ENCODE data around the gene NCOA7. TPM values are rescaled to one million over a fixed set of nuclear protein-coding genes. Genes with fewer than 3 reads are reported as not detected.

Gene NCOA7
- total RNA-seq, 6 experiments from 2014 or later: 11.4 to 71.8 (median 23.0) TPM

- no peak for TF ChIP-seq POLR2A (IDR thresholded peaks at IDR 0.05)
- no peak for TF ChIP-seq CTCF (IDR thresholded peaks at IDR 0.05)
- intact Hi-C loops (cut with DNase I): no loop called here
- no peak for ATAC-seq
- Histone ChIP-seq H3K27ac (no peak overlapping the region), H3K27me3 (no peaks in the 10 kb centered on the region), H3K9me3 (no peaks in the 10 kb centered on the region), H3K36me3 (no peaks in the 10 kb centered on the region), H3K4me1 (peaks cover 0 to 18% (median 3%) of the 10 kb centered on the region in 4 donors), H3K4me3 (no peak overlapping the region)
- DNase-seq: no peak
- 88% methylated on average over 2 of the region's 2 CpGs for WGBS (ENCODE audit: insufficient coverage, low coverage, low lambda C conversion rate, missing lambda C conversion rate)
Measured at GRCh38 chr6:125743604-125744003, 47.2 kb upstream of the NCOA7 start.

DNA sequence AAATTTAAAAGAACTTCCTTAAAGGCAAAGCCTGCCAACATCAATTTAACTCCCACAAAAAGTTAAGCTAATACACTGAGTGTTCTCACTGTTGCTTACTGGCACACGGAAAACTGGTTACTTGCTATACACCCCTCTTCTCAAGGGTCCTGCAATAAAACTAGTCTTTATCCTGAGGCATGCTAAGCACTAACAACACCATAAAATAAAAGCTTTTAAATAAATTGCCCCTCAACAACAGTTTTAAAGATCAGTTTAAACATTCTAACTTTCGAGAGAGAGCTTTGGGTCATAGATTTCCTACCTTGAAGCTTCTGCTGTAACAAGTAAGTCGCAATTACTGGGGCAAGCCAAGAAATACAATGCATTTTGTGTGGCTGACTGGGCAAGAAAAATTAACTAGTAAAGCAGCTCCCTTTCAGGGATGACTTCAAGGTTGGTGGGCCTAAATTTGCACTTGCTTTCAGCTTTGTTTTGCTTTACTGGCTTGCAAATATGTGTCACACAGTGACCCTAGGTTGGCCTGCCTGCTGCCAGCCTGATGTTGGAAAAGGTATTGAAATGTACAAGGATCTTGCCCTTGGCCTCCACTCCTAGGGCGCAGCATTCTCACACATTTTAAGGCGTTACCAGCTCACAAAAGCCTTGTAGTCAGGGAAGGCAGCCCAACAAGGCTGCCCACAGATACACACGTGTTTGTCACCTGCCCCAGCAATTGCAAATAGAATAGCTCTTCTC, 45.3 kb upstream of the NCOA7 start:
- DNase-seq (peak in 1 of 3 donors; percentile 52), ATAC-seq (no peak)
- Histone ChIP-seq H3K36me3 (no peaks in the 10 kb centered on the region), H3K4me3 (no peak overlapping the region), H3K27me3 (no peaks in the 10 kb centered on the region), H3K4me1 (peaks cover 0 to 21% (median 3%) of the 10 kb centered on the region in 4 donors), H3K27ac (peak overlapping the region in 2 of 3 donors; percentile 94 to 97), H3K9me3 (no peaks in the 10 kb centered on the region)
- intact Hi-C loops (cut with DNase I): no loop called here
- WGBS (ENCODE audit: insufficient coverage, low coverage, low lambda C conversion rate, missing lambda C conversion rate): 58% methylated on average over 5 of the region's 6 CpGs
- TF ChIP-seq CTCF (IDR thresholded peaks at IDR 0.05): no peak
- no peak for TF ChIP-seq POLR2A (IDR thresholded peaks at IDR 0.05)

DNA sequence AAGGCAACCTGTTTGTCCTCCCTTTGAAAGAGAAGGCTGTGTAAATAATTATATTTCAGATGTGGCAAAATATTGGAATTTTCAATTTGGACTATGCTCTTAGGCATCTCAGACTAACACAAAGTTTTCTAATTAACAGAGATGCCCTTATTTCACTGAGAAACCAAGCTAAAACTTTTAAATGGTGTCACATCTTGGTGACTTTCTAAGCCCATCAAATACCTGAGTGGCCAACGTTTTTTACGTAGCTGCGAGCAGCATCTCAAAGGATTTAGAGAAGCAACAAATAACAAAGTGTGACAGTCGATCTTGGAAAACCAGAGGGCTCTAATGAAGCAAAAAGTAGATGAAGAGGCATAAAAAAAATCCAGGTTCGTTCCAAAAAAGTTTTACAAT, 44.7 kb upstream of the NCOA7 start:
- Histone ChIP-seq H3K27ac (peak overlapping the region in 2 of 3 donors; percentile 94 to 97), H3K4me3 (peak overlapping the region in 2 of 3 donors; percentile 75 to 78), H3K9me3 (no peaks in the 10 kb centered on the region), H3K36me3 (no peaks in the 10 kb centered on the region), H3K4me1 (peaks cover 0 to 27% (median 3%) of the 10 kb centered on the region in 4 donors), H3K27me3 (no peaks in the 10 kb centered on the region)
- no peak for DNase-seq
- ATAC-seq: no peak
- WGBS (ENCODE audit: insufficient coverage, low coverage, low lambda C conversion rate, missing lambda C conversion rate): 31% methylated on average over 5 of the region's 5 CpGs
- intact Hi-C loops (cut with DNase I): no loop called here
- no peak for TF ChIP-seq CTCF (IDR thresholded peaks at IDR 0.05)
- no peak for TF ChIP-seq POLR2A (IDR thresholded peaks at IDR 0.05)

DNA sequence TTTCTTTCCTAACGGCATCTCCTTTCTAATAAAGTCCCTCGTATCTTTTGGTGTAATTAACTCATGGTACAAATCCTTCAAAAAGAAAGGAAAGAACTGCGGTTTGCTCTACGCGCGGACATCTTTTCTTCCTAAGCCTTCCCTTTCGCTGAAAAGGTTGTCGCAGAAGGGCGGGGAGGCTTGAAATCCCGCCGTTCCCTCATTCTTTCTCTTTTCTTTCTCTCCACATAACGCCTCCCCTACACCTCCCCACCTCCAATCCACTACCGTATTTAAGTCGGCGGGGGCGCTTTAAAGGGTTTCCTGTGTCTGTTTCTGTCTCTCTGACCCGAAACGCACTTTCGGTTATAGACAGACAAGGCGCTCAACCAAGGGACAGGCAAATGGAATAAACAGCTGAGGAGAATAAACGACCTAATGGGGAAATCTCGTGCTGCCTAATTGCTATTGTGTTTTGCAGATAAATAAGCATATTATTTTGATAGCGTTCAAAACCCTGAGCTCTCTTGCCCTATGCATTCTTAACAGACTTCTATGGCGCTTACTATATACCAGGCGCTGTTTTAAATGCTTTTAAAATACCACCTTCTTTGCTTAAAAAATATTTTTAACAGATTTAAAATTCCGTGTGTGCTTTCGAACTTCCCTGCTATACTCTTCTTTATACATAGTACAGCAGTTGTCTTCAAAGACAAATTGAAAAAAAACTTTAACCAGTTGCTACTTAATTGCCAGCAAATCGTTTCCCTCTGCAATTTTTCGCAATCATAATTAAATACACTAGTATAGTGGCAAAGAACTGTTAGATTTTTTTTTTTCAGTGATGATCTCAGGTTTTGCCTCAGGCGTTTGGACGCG, 43.8 kb upstream of the NCOA7 start:
- Histone ChIP-seq H3K27ac (peak overlapping the region; percentile 85 to 97 (median 94)), H3K36me3 (no peaks in the 10 kb centered on the region), H3K9me3 (no peaks in the 10 kb centered on the region), H3K27me3 (no peaks in the 10 kb centered on the region), H3K4me3 (peak overlapping the region; percentile 68 to 78 (median 75)), H3K4me1 (peaks cover 0 to 31% (median 2%) of the 10 kb centered on the region in 4 donors)
- ATAC-seq (peak; percentile 43 to 61 (median 52)), DNase-seq (peak; percentile 64 to 89 (median 85))
- peak in 2 of 4 donors; percentile 13 to 18 for TF ChIP-seq CTCF (IDR thresholded peaks at IDR 0.05)
- TF ChIP-seq POLR2A (IDR thresholded peaks at IDR 0.05): peak; percentile 69
- under 1% methylated on average over 32 of the region's 32 CpGs for WGBS (ENCODE audit: insufficient coverage, low coverage, low lambda C conversion rate, missing lambda C conversion rate)
- intact Hi-C loops (cut with DNase I): no loop called here

Data from right lobe of liver (tissue), 6 donors.